IgD-negative memory B cell (primary cell): ENCODE measurements around the gene ADSS2. TPM values are rescaled to one million over a fixed set of nuclear protein-coding genes. Genes with fewer than 3 reads are reported as not detected.
A peak's percentile ranks its signal among the peaks of the same experiment; 100 is the strongest.

Experiments used
- H3K27ac Mint-ChIP-seq, 3 donors: one replicate each; pipeline ENCODE4 v1.8.0; 2020 to 2022; ENCODE audit warnings: mild to moderate bottlenecking in 3 of 3, mixed read lengths in 3 of 3, moderate library complexity in 1 of 3
- H3K27me3 Mint-ChIP-seq: one replicate; pipeline ENCODE4 v1.8.0; 2021; ENCODE audit warnings: mixed read lengths
- H3K36me3 Mint-ChIP-seq: one replicate; pipeline ENCODE4 v1.8.0; 2020; ENCODE audit warnings: mild to moderate bottlenecking, mixed read lengths
- H3K4me1 Mint-ChIP-seq, 3 donors: one replicate each; pipeline ENCODE4 v1.8.0; 2020 to 2022; ENCODE audit warnings: mixed read lengths in 3 of 3, mild to moderate bottlenecking in 1 of 3
- H3K4me3 Mint-ChIP-seq, 4 donors: one replicate each; pipeline ENCODE4 v1.8.0; 2020 to 2022; ENCODE audit warnings: mild to moderate bottlenecking in 4 of 4, mixed read lengths in 4 of 4, moderate library complexity in 3 of 4
- H3K9me3 Mint-ChIP-seq, 3 donors: one replicate each; pipeline ENCODE4 v1.8.0; 2020 to 2021; ENCODE audit warnings: mixed read lengths in 3 of 3, mild to moderate bottlenecking in 1 of 3
- polyA plus RNA-seq: library from polyadenylated mRNA; unstranded; fragments of 300-500 nt; fragmentation: Illumina TruSeq; gene quantifications from one replicate; pipeline ENCODE4 v1.2.3, GENCODE V29; 2021

ADSS2 gene
- polyA plus RNA-seq, 1 donor from 2014 or later, result 19.6 TPM

- Mint-ChIP-seq H3K4me3 (no peak overlapping the region), H3K9me3 (no peaks in the 10 kb centered on the region), H3K27ac (no peak overlapping the region), H3K4me1 (peaks cover 3 to 9% (median 7%) of the 10 kb centered on the region in 3 donors), H3K36me3 (peaks cover 10% of the 10 kb centered on the region), H3K27me3 (no peaks in the 10 kb centered on the region)
These were observed 21.9 kb downstream of the ADSS2 start for GRCh38 chr1:244429818-244430217.

- Mint-ChIP-seq H3K9me3 (no peaks in the 10 kb centered on the region), H3K27me3 (no peaks in the 10 kb centered on the region), H3K4me1 (peaks cover 3 to 8% (median 6%) of the 10 kb centered on the region in 3 donors), H3K27ac (no peak overlapping the region), H3K4me3 (no peak overlapping the region), H3K36me3 (peaks cover 8% of the 10 kb centered on the region)
These were observed 24.1 kb downstream of the ADSS2 start for GRCh38 chr1:244427647-244428046.

GRCh38 chr1:244424649-244425334 lies 26.9 kb downstream of the ADSS2 start:
- Mint-ChIP-seq H3K4me3 (no peak overlapping the region), H3K27me3 (no peaks in the 10 kb centered on the region), H3K36me3 (peaks cover 8% of the 10 kb centered on the region), H3K4me1 (peaks cover 0 to 8% (median 3%) of the 10 kb centered on the region in 3 donors), H3K9me3 (no peaks in the 10 kb centered on the region), H3K27ac (no peak overlapping the region)

- H3K36me3 Mint-ChIP-seq, result peaks cover 4% of the 10 kb centered on the region
- peaks cover 0 to 2% (median 0%) of the 10 kb centered on the region in 3 donors for H3K4me1 Mint-ChIP-seq
- H3K27me3 Mint-ChIP-seq, result no peaks in the 10 kb centered on the region
- no peak overlapping the region for H3K27ac Mint-ChIP-seq
- no peaks in the 10 kb centered on the region for H3K9me3 Mint-ChIP-seq
- no peak overlapping the region for H3K4me3 Mint-ChIP-seq
These were observed 29.5 kb downstream of the ADSS2 start for GRCh38 chr1:244422174-244422573.

GRCh38 chr1:244419024-244419423 lies 32.7 kb downstream of the ADSS2 start:
- Mint-ChIP-seq H3K36me3 (peaks cover 5% of the 10 kb centered on the region), H3K27ac (no peak overlapping the region), H3K9me3 (no peaks in the 10 kb centered on the region)

GRCh38 chr1:244414543-244414942 lies 37.2 kb downstream of the ADSS2 start:
- no peak overlapping the region for H3K27ac Mint-ChIP-seq
- H3K36me3 Mint-ChIP-seq, result peaks cover 11% of the 10 kb centered on the region

More at GRCh38 chr1:244419024-244419423, 32.7 kb downstream of the ADSS2 start:
- no peaks in the 10 kb centered on the region for H3K27me3 Mint-ChIP-seq
- no peaks in the 10 kb centered on the region for H3K4me1 Mint-ChIP-seq
- H3K4me3 Mint-ChIP-seq, result no peak overlapping the region

GRCh38 chr1:244413736-244414135 lies 38.0 kb downstream of the ADSS2 start:
- Mint-ChIP-seq H3K9me3 (no peaks in the 10 kb centered on the region), H3K27me3 (no peaks in the 10 kb centered on the region), H3K27ac (no peak overlapping the region), H3K4me1 (peaks cover 0 to 1% (median 0%) of the 10 kb centered on the region in 3 donors), H3K36me3 (peaks cover 11% of the 10 kb centered on the region), H3K4me3 (no peak overlapping the region)

More at GRCh38 chr1:244414543-244414942, 37.2 kb downstream of the ADSS2 start:
- Mint-ChIP-seq H3K4me1 (peaks cover 0 to 1% (median 0%) of the 10 kb centered on the region in 3 donors), H3K4me3 (no peak overlapping the region), H3K9me3 (no peaks in the 10 kb centered on the region), H3K27me3 (no peaks in the 10 kb centered on the region)

GRCh38 chr1:244412176-244412575 lies 39.5 kb downstream of the ADSS2 start:
- H3K27me3 Mint-ChIP-seq, result no peaks in the 10 kb centered on the region
- H3K4me1 Mint-ChIP-seq, result peaks cover 0 to 1% (median 0%) of the 10 kb centered on the region in 3 donors
- H3K36me3 Mint-ChIP-seq, result peaks cover 14% of the 10 kb centered on the region
- H3K9me3 Mint-ChIP-seq, result no peaks in the 10 kb centered on the region
- H3K4me3 Mint-ChIP-seq, result no peak overlapping the region
- H3K27ac Mint-ChIP-seq, result peak overlapping the region in 1 of 3 donors; percentile 52

- H3K27ac Mint-ChIP-seq, result peak overlapping the region in 1 of 3 donors; percentile 17
- H3K27me3 Mint-ChIP-seq, result no peaks in the 10 kb centered on the region
- no peaks in the 10 kb centered on the region for H3K9me3 Mint-ChIP-seq
- H3K36me3 Mint-ChIP-seq, result peaks cover 13% of the 10 kb centered on the region
- H3K4me3 Mint-ChIP-seq, result no peak overlapping the region
- peaks cover 0 to 3% (median 2%) of the 10 kb centered on the region in 3 donors for H3K4me1 Mint-ChIP-seq
These were observed 42.0 kb downstream of the ADSS2 start for GRCh38 chr1:244409701-244410100.

GRCh38 chr1:244406337-244406736 lies 45.4 kb downstream of the ADSS2 start:
- H3K9me3 Mint-ChIP-seq, result peaks cover 4 to 20% (median 7%) of the 10 kb centered on the region in 3 donors
- H3K27me3 Mint-ChIP-seq, result no peaks in the 10 kb centered on the region
- peak overlapping the region in 1 of 3 donors; percentile 75 for H3K27ac Mint-ChIP-seq
- H3K4me1 Mint-ChIP-seq, result peaks cover 0 to 2% (median 2%) of the 10 kb centered on the region in 3 donors
- H3K4me3 Mint-ChIP-seq, result no peak overlapping the region
- H3K36me3 Mint-ChIP-seq, result peaks cover 32% of the 10 kb centered on the region

GRCh38 chr1:244405856-244406255 lies 45.9 kb downstream of the ADSS2 start:
- Mint-ChIP-seq H3K27me3 (no peaks in the 10 kb centered on the region), H3K9me3 (peaks cover 8 to 25% (median 10%) of the 10 kb centered on the region in 3 donors), H3K27ac (peak overlapping the region in 1 of 3 donors; percentile 31), H3K4me1 (peaks cover 0 to 2% (median 2%) of the 10 kb centered on the region in 3 donors), H3K36me3 (peaks cover 33% of the 10 kb centered on the region), H3K4me3 (no peak overlapping the region)

- H3K27me3 Mint-ChIP-seq, result no peaks in the 10 kb centered on the region
These were observed 48.3 kb downstream of the ADSS2 start for GRCh38 chr1:244403431-244403830.

GRCh38 chr1:244400974-244401373 lies 50.7 kb downstream of the ADSS2 start:
- Mint-ChIP-seq H3K9me3 (peaks cover 8 to 27% (median 10%) of the 10 kb centered on the region in 3 donors), H3K27me3 (no peaks in the 10 kb centered on the region), H3K4me3 (no peak overlapping the region), H3K4me1 (peaks cover 0 to 9% (median 5%) of the 10 kb centered on the region in 3 donors), H3K36me3 (peaks cover 33% of the 10 kb centered on the region), H3K27ac (peak overlapping the region in 1 of 3 donors; percentile 65)

More at GRCh38 chr1:244403431-244403830, 48.3 kb downstream of the ADSS2 start:
- H3K36me3 Mint-ChIP-seq, result peaks cover 35% of the 10 kb centered on the region
- no peak overlapping the region for H3K4me3 Mint-ChIP-seq
- peak overlapping the region in 1 of 3 donors; percentile 12 for H3K27ac Mint-ChIP-seq
- H3K4me1 Mint-ChIP-seq, result peaks cover 0 to 2% (median 2%) of the 10 kb centered on the region in 3 donors
- H3K9me3 Mint-ChIP-seq, result peaks cover 8 to 27% (median 10%) of the 10 kb centered on the region in 3 donors

- Mint-ChIP-seq H3K27ac (no peak overlapping the region), H3K4me3 (no peak overlapping the region)
These were observed 54.6 kb downstream of the ADSS2 start for GRCh38 chr1:244397131-244397530.

GRCh38 chr1:244395965-244396364 lies 55.7 kb downstream of the ADSS2 start:
- Mint-ChIP-seq H3K27ac (no peak overlapping the region), H3K4me1 (peaks cover 0 to 9% (median 6%) of the 10 kb centered on the region in 3 donors), H3K27me3 (no peaks in the 10 kb centered on the region), H3K4me3 (no peak overlapping the region), H3K9me3 (peaks cover 0 to 8% (median 0%) of the 10 kb centered on the region in 3 donors), H3K36me3 (peaks cover 4% of the 10 kb centered on the region)

More at GRCh38 chr1:244397131-244397530, 54.6 kb downstream of the ADSS2 start:
- Mint-ChIP-seq H3K27me3 (no peaks in the 10 kb centered on the region), H3K9me3 (peaks cover 5 to 15% (median 8%) of the 10 kb centered on the region in 3 donors), H3K4me1 (peaks cover 0 to 9% (median 6%) of the 10 kb centered on the region in 3 donors), H3K36me3 (peaks cover 13% of the 10 kb centered on the region)
